ENCODE results near the gene CDK5RAP1.

Gene CDK5RAP1

DNA sequence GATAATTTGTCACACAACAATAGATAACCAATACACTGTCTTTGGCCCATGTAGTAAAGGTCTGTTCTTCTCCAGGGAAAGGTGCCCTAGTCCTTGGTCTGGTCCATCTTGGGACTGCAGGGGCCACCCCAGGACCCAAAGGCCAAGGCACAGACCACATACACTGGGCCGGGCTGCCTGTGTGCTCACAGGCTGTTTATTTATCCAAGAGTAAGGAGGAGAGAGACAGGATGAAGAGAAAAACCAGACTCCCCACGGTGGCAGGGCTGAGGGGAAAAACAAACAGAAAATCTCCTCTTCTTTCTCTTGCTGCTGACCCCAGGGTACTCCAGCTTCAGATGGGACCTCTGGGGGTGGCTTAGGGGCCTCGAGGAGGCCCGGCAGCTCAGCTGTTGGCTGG lies 6.5 kb upstream of the CDK5RAP1 start:
- ChIA-PET CTCF (no interaction called here), POLR2A (no interaction called here)
- no peak for TF ChIP-seq NFRKB (IDR thresholded peaks at IDR 0.05)
- TF ChIP-seq L3MBTL2 (conservative IDR thresholded peaks at IDR 0.05), result no peak
- no peak for TF ChIP-seq SP1 (IDR thresholded peaks at IDR 0.05)
- no peak for DNase-seq (ENCODE audit: extremely low spot score)

DNA sequence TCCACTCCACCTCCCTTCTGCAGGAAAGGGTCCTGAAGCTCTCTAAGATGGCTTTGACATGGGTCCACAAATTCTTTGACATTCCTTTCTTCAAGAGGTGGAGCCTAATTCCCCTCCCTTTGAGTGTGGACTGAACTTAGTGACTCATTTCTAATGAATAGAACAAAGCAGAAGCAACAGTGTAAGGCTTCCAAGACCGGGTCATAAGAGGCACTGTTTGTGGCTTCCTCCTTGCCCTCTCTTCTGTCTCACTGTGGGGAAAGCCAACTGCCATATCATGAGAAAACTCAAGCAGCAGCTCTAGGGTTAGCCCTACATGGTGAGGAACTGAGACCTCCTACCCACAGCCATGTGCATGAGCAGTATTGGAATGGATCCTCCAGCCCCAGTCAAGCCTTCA lies 5.9 kb upstream of the CDK5RAP1 start:
- ChIA-PET CTCF (no interaction called here), POLR2A (no interaction called here)
- DNase-seq (ENCODE audit: extremely low spot score), result no peak
- TF ChIP-seq NFRKB (IDR thresholded peaks at IDR 0.05) (no peak), ELF4 (IDR thresholded peaks at IDR 0.05) (no peak), L3MBTL2 (conservative IDR thresholded peaks at IDR 0.05) (no peak), SUZ12 (IDR thresholded peaks at IDR 0.05) (no peak), FOXM1 (IDR thresholded peaks at IDR 0.05; ENCODE audit: borderline replicate concordance) (no peak)

DNA sequence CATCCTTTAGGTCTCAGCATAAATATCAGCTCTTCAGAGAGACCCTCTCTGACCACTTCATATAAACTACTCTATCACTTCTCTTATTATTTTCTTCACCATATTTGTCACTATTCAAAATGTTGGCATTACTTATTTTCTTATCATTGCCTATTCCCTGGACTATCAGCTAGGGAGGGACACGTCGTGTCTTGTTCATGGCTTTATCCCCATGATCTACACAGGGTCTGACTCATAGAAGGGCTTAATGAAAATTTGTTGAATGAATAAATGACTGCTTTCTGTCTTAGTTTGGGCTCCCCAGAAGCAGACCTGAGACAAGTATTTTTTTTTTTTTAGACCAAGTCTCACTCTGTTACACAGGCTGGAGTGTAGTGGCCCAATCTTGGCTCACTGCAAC lies 3.0 kb upstream of the CDK5RAP1 start:
- ChIA-PET POLR2A (no interaction called here), CTCF (no interaction called here)
- no peak for DNase-seq (ENCODE audit: extremely low spot score)
- TF ChIP-seq, protein P1, sequence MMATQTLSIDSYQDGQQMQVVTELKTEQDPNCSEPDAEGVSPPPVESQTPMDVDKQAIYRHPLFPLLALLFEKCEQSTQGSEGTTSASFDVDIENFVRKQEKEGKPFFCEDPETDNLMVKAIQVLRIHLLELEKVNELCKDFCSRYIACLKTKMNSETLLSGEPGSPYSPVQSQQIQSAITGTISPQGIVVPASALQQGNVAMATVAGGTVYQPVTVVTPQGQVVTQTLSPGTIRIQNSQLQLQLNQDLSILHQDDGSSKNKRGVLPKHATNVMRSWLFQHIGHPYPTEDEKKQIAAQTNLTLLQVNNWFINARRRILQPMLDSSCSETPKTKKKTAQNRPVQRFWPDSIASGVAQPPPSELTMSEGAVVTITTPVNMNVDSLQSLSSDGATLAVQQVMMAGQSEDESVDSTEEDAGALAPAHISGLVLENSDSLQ (IDR thresholded peaks at IDR 0.05), result no peak
- TF ChIP-seq CTBP1 (IDR thresholded peaks at IDR 0.05; ENCODE audit: borderline replicate concordance) (no peak), SP1 (IDR thresholded peaks at IDR 0.05) (no peak), LEF1 (IDR thresholded peaks at IDR 0.05; ENCODE audit: borderline replicate concordance) (no peak), TARDBP (IDR thresholded peaks at IDR 0.05) (no peak), ELF4 (IDR thresholded peaks at IDR 0.05) (no peak), ARNT (IDR thresholded peaks at IDR 0.05) (no peak), L3MBTL2 (conservative IDR thresholded peaks at IDR 0.05) (no peak), SUZ12 (IDR thresholded peaks at IDR 0.05) (no peak), HDGF (IDR thresholded peaks at IDR 0.05; ENCODE audit: borderline replicate concordance) (no peak), FOXK2 (IDR thresholded peaks at IDR 0.05) (no peak), ZNF384 (IDR thresholded peaks at IDR 0.05) (no peak), BHLHE40 (IDR thresholded peaks at IDR 0.05; ENCODE audit: borderline replicate concordance) (no peak), FOXM1 (IDR thresholded peaks at IDR 0.05; ENCODE audit: borderline replicate concordance) (no peak), NFRKB (IDR thresholded peaks at IDR 0.05) (no peak), FOXA1 (IDR thresholded peaks at IDR 0.05) (no peak)

DNA sequence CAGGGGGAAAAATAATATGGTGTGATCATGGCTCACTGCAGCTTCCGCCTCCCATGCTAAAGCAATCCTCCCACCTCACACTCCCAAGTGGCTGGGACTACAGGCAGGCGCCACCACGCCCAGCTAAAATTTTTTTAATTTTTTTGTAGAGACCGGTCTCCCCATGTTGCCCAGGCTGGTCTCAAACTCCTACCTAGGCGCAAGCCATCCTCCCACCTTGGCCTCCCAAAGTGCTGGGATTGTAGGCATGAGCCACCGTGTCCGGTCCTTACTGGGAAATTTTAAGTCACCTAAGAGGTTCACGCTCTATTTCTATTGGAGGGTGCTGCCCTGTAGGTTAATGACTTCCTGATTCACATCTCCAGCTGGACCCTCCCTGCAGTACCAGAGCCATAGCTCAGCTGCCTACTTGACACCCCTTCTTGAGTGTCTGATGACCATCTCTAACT lies 626 bp upstream of the CDK5RAP1 start:
- ChIA-PET CTCF (no interaction called here), POLR2A (interaction anchor here (0.7 to 1.7 kb wide), 11 partner anchors 9 to 273 kb away, joined by 3 to 15 read pairs (median 4); partner anchors contain the start of gene SNTA1)
- TF ChIP-seq ARNT (IDR thresholded peaks at IDR 0.05) (no peak), FOXA1 (IDR thresholded peaks at IDR 0.05) (no peak), ZNF384 (IDR thresholded peaks at IDR 0.05) (no peak), L3MBTL2 (conservative IDR thresholded peaks at IDR 0.05) (no peak), ELF4 (IDR thresholded peaks at IDR 0.05) (no peak), TARDBP (IDR thresholded peaks at IDR 0.05) (no peak), FOXK2 (IDR thresholded peaks at IDR 0.05) (no peak), FOXM1 (IDR thresholded peaks at IDR 0.05; ENCODE audit: borderline replicate concordance) (no peak), SP1 (IDR thresholded peaks at IDR 0.05) (no peak), SUZ12 (IDR thresholded peaks at IDR 0.05) (no peak), LEF1 (IDR thresholded peaks at IDR 0.05; ENCODE audit: borderline replicate concordance) (no peak), CTBP1 (IDR thresholded peaks at IDR 0.05; ENCODE audit: borderline replicate concordance) (no peak), BHLHE40 (IDR thresholded peaks at IDR 0.05; ENCODE audit: borderline replicate concordance) (no peak), HDGF (IDR thresholded peaks at IDR 0.05; ENCODE audit: borderline replicate concordance) (no peak), NFRKB (IDR thresholded peaks at IDR 0.05) (no peak)
- TF ChIP-seq, protein P1 (IDR thresholded peaks at IDR 0.05), result no peak
- no peak for DNase-seq (ENCODE audit: extremely low spot score)

DNA sequence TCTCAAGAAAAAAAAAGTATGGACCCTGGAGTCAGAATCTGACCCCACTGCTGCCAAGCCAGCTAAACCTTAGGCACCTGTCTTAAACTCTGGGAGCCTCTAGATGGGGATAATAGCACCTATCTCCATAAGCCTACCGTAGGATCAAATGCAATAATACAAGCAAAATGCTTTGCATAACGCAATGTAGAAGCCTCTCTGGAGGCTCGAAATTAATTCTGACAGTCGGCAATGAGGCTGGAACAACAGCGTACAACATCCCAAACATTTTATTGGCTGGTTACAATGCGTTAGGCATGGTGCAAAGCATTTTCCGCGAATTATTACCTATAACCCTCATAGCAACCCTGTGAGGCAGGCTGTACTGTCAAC lies 521 bp downstream of the CDK5RAP1 start:
- peak; percentile 39 for DNase-seq (ENCODE audit: extremely low spot score)
- ChIA-PET CTCF (no interaction called here), POLR2A (interaction anchor here (0.6 to 1.7 kb wide), 12 partner anchors 10 to 274 kb away, joined by 3 to 15 read pairs (median 4); partner anchors contain the start of gene SNTA1)
- TF ChIP-seq ZNF384 (IDR thresholded peaks at IDR 0.05) (no peak), FOXA1 (IDR thresholded peaks at IDR 0.05) (no peak), FOXK2 (IDR thresholded peaks at IDR 0.05) (no peak), SUZ12 (IDR thresholded peaks at IDR 0.05) (no peak), ARNT (IDR thresholded peaks at IDR 0.05) (no peak)

DNA sequence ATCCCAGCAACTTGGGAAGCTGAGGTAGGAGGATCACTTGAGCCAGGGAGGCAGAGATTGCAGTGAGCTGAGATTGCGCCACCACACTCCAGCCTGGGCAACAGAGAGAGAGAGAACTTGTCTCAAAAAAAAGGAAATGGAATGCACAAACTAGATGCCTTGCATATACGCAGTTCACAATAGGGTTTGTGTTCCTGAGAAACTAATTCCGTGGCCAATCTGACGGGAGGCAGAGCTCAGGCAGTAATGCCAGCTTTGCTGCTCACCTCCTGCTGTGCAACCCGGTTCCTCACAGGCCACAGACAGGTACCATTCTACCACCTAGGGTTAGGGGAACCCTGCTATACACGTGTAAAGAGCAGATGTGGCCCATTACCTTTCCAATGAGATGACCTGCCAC lies 1.4 kb downstream of the CDK5RAP1 start:
- POLR2A ChIA-PET, result no interaction called here
- DNase-seq (ENCODE audit: extremely low spot score), result no peak
- CTCF ChIA-PET, result interaction anchor here (0.6 kb wide), 1 partner anchor 55 kb away, joined by 4 read pairs; no protein-coding TSS in a partner anchor
- TF ChIP-seq SUZ12 (IDR thresholded peaks at IDR 0.05), result no peak
- TF ChIP-seq SP1 (IDR thresholded peaks at IDR 0.05), result no peak
- no peak for TF ChIP-seq ARNT (IDR thresholded peaks at IDR 0.05)
- no peak for TF ChIP-seq FOXK2 (IDR thresholded peaks at IDR 0.05)

DNA sequence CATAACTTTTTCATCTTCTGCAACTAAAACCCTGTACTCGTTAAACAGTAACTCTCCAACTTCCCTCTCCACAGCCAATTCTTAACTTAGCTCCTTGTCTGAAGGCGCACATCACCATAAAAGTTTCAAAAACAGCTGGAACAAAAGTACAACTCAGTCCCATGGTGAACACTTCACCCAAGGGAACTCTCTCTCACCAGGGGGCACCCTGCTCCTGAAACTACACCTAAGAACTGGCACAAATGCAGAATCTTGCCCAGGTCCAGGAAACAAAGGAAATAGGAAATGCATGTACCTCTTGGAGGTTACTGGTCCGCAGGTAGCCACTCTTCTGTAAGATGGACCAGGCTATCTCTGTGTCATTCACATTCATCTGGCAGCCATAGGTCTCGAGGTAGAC lies 6.6 kb downstream of the CDK5RAP1 start:
- ChIA-PET POLR2A (no interaction called here), CTCF (no interaction called here)
- TF ChIP-seq FOXA1 (IDR thresholded peaks at IDR 0.05) (no peak), SP1 (IDR thresholded peaks at IDR 0.05) (no peak), FOXM1 (IDR thresholded peaks at IDR 0.05; ENCODE audit: borderline replicate concordance) (no peak), ZNF384 (IDR thresholded peaks at IDR 0.05) (no peak), L3MBTL2 (conservative IDR thresholded peaks at IDR 0.05) (no peak), CTBP1 (IDR thresholded peaks at IDR 0.05; ENCODE audit: borderline replicate concordance) (no peak), LEF1 (IDR thresholded peaks at IDR 0.05; ENCODE audit: borderline replicate concordance) (no peak), HDGF (IDR thresholded peaks at IDR 0.05; ENCODE audit: borderline replicate concordance) (no peak)
- no peak for DNase-seq (ENCODE audit: extremely low spot score)

DNA sequence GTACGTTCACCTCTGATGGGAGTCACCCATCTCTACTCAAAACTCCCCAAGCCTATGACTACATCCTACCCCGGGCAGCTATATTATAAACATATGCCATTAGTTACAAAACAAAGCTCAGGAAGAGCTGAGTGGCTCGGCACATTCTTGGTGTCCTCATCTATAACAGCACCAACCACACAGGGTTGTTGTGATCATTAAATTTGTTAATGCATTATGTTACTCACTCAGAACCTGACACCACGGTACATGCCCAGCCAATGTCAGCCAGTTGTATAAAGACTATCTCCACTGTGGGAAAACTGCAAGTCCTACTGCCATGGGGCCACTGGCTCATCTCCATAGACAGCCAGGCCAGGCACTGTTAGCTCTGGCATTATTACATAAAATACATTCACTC lies 7.7 kb downstream of the CDK5RAP1 start:
- no peak for DNase-seq (ENCODE audit: extremely low spot score)
- ChIA-PET CTCF (no interaction called here), POLR2A (no interaction called here)
- TF ChIP-seq ELF4 (IDR thresholded peaks at IDR 0.05) (no peak), LEF1 (IDR thresholded peaks at IDR 0.05; ENCODE audit: borderline replicate concordance) (no peak), HDGF (IDR thresholded peaks at IDR 0.05; ENCODE audit: borderline replicate concordance) (no peak), CTBP1 (IDR thresholded peaks at IDR 0.05; ENCODE audit: borderline replicate concordance) (no peak), NFRKB (IDR thresholded peaks at IDR 0.05) (no peak), SUZ12 (IDR thresholded peaks at IDR 0.05) (no peak), L3MBTL2 (conservative IDR thresholded peaks at IDR 0.05) (no peak), FOXM1 (IDR thresholded peaks at IDR 0.05; ENCODE audit: borderline replicate concordance) (no peak), BHLHE40 (IDR thresholded peaks at IDR 0.05; ENCODE audit: borderline replicate concordance) (no peak), ZNF384 (IDR thresholded peaks at IDR 0.05) (no peak), FOXK2 (IDR thresholded peaks at IDR 0.05) (no peak), ARNT (IDR thresholded peaks at IDR 0.05) (no peak), SP1 (IDR thresholded peaks at IDR 0.05) (no peak), TARDBP (IDR thresholded peaks at IDR 0.05) (no peak), FOXA1 (IDR thresholded peaks at IDR 0.05) (no peak)
- TF ChIP-seq, protein P1 (IDR thresholded peaks at IDR 0.05), result no peak
